K562 (cell line): ENCODE results near the gene CTSZ. TPM values are rescaled to one million over a fixed set of nuclear protein-coding genes. Genes with fewer than 3 reads are reported as not detected.
A peak's percentile ranks its signal among the peaks of the same experiment; 100 is the strongest.

ENCODE experiments used
- ATAC-seq: fragments of 200-7000 bp; cut with Tn5 transposase; 3 replicates; pipeline ENCODE4 v1.9.1; 2020; ENCODE audit warnings: moderate library complexity
- BruUV-seq: library from RNA; stranded (reverse); fragments of 400-500 nt; replicated peaks from 2 replicates; lab custom pipeline; 2021; lab: Mats Ljungman, UMichigan
- CTCF ChIA-PET: fragments of 300-600 bp; formaldehyde crosslinking; extraction: SDS; loops from one replicate; lab custom pipeline; 2021; ENCODE audit warnings: low intra/inter-chr PET ratio; lab: Yijun Ruan, JAX
- POLR2A ChIA-PET: fragments of 300-600, 350-650 bp; sonication (Branson Sonifier 250); formaldehyde crosslinking; extraction: SDS; loops from one replicate; lab custom pipeline; 2021; ENCODE audit warnings: antibody characterized with exemption, inconsistent platforms; lab: Yijun Ruan, JAX
- DNase-seq, 4 experiments: peaks; one replicate each; pipeline versions ENCODE4 v3.0.0 to v3.0.0-alpha.2; 2011 to 2018; ENCODE audit warnings: low spot score in 3 of 4, mixed read lengths in 3 of 4; ENCODE audit errors: extremely low read depth in 1 of 4
- FAIRE-seq: peaks from 2 replicates; lab custom pipeline; 2011; peaks lifted over from hg19 to GRCh38; lab: Jason Lieb, UNC
- H2AFZ ChIP-seq: 2 replicates; pipeline ENCODE4 v1.6.0; 2011; ENCODE audit warnings: low read depth, low read length, control low read depth, inconsistent platforms
- H3K27ac ChIP-seq: fragments of 200-600 bp; 3 replicates; pipeline ENCODE4 v1.8.0; 2011; ENCODE audit warnings: low read depth, mild to moderate bottlenecking, control low read depth, inconsistent platforms, low read length, moderate library complexity, mixed read lengths; ENCODE audit errors: extremely low read depth
- H3K27me3 ChIP-seq, 2 experiments: fragments of 300-600 bp in 1 of 2; 2 replicates in 1 of 2; 3 replicates in 1 of 2; pipeline versions ENCODE4 v1.6.0 to v1.8.0; 2011; ENCODE audit warnings: inconsistent platforms in 2 of 2, low read length in 2 of 2, mild to moderate bottlenecking in 1 of 2, mixed read lengths in 1 of 2, moderate library complexity in 1 of 2; ENCODE audit not compliant: control insufficient read depth in 2 of 2, insufficient read depth in 2 of 2
- H3K36me3 ChIP-seq: fragments of 300-600 bp; 3 replicates; pipeline ENCODE4 v1.8.0; 2011; ENCODE audit warnings: mild to moderate bottlenecking, low read length, inconsistent platforms; ENCODE audit not compliant: control insufficient read depth, insufficient read depth
- H3K4me1 ChIP-seq, 2 experiments: fragments of 200-600 bp in 1 of 2; replicated peaks in 1 of 2; 2 replicates in 1 of 2; 3 replicates in 1 of 2; pipeline versions ENCODE4 v1.5.1 to v1.8.0; 2011; ENCODE audit warnings: inconsistent platforms in 2 of 2, low read length in 2 of 2, mild to moderate bottlenecking in 1 of 2, mixed read lengths in 1 of 2, moderate library complexity in 1 of 2; ENCODE audit not compliant: control insufficient read depth in 2 of 2, insufficient read depth in 2 of 2
- H3K4me2 ChIP-seq: 2 replicates; pipeline ENCODE4 v1.6.1; 2011; ENCODE audit warnings: low read length, control low read depth, inconsistent platforms, mixed read lengths; ENCODE audit not compliant: insufficient read depth
- H3K4me3 ChIP-seq: fragments of 200-600 bp; sonication (generic), shearing (Covaris generic); 2 replicates; pipeline ENCODE4 v1.5.1; 2016; ENCODE audit warnings: control low read depth, inconsistent platforms
- H3K79me2 ChIP-seq: fragments of 200-600 bp; 3 replicates; pipeline ENCODE4 v1.8.0; 2011; ENCODE audit warnings: low read length, inconsistent platforms; ENCODE audit not compliant: control insufficient read depth, insufficient read depth
- H3K9ac ChIP-seq, 2 experiments: 2 replicates each; pipeline versions ENCODE4 v1.6.0 to v1.6.1; 2011; ENCODE audit warnings: low read depth in 2 of 2, low read length in 2 of 2, control low read depth in 1 of 2, inconsistent platforms in 1 of 2, mild to moderate bottlenecking in 1 of 2, mixed read lengths in 1 of 2; ENCODE audit not compliant: insufficient read depth in 1 of 2
- H3K9me1 ChIP-seq: one replicate; pipeline ENCODE4 v1.6.0; 2011; ENCODE audit warnings: inconsistent platforms, mild to moderate bottlenecking, low read length, moderate library complexity; ENCODE audit not compliant: control insufficient read depth, insufficient read depth
- H3K9me3 ChIP-seq: replicated peaks from 2 replicates; pipeline ENCODE4 v1.5.1; 2011; ENCODE audit warnings: low read depth, low read length, inconsistent platforms; ENCODE audit not compliant: control insufficient read depth, insufficient read depth
- H4K20me1 ChIP-seq: replicated peaks from 2 replicates; pipeline ENCODE4 v1.6.1; 2011; ENCODE audit warnings: low read length, inconsistent platforms, mixed read lengths; ENCODE audit not compliant: control insufficient read depth, insufficient read depth
- ARNT ChIP-seq, 2 experiments: fragments of 450-650 bp; IDR thresholded peaks; 2 replicates each; pipeline ENCODE4 v1.6.1; 2016; ENCODE audit warnings: mild to moderate bottlenecking in 1 of 2
- ATF2 ChIP-seq: sonication (generic); formaldehyde crosslinking; IDR thresholded peaks from 2 replicates; pipeline ENCODE4 v1.8.1; 2022; ENCODE audit warnings: missing genetic modification reagents
- ATF7 ChIP-seq: fragments of 450-650 bp; IDR thresholded peaks from 2 replicates; pipeline ENCODE4 v1.7.1; 2014; ENCODE audit warnings: mild to moderate bottlenecking, moderate library complexity
- CCNT2 ChIP-seq: IDR thresholded peaks from 2 replicates; pipeline ENCODE4 v1.6.1; 2011; ENCODE audit warnings: borderline replicate concordance, low read depth, mild to moderate bottlenecking, moderate library complexity, mixed read lengths, low read length; ENCODE audit not compliant: insufficient read length; ENCODE audit errors: extremely low read depth
- CREB3L1 ChIP-seq: fragments of 450-650 bp; IDR thresholded peaks from 2 replicates; pipeline ENCODE4 v1.6.1; 2014; ENCODE audit warnings: low read depth, mild to moderate bottlenecking, moderate library complexity, borderline replicate concordance
- CREB5 ChIP-seq: fragments of 250-450 bp; sonication (Bioruptor Pico); IDR thresholded peaks from 2 replicates; pipeline ENCODE4 v1.5.0; 2020; ENCODE audit warnings: mild to moderate bottlenecking
- EWSR1 ChIP-seq: fragments of 450-650 bp; IDR thresholded peaks from 2 replicates; pipeline ENCODE4 v1.6.1; 2018; ENCODE audit warnings: borderline replicate concordance, mild to moderate bottlenecking, low read depth, moderate library complexity; ENCODE audit not compliant: partially characterized antibody
- MIER1 ChIP-seq: fragments of 450-650 bp; IDR thresholded peaks from 2 replicates; pipeline ENCODE4 v1.6.1; 2016; ENCODE audit warnings: antibody characterized with exemption, mild to moderate bottlenecking, low read depth
- POLR2A ChIP-seq: fragments of 450-650 bp; conservative IDR thresholded peaks from 2 replicates; pipeline ENCODE4 v1.6.1; 2016
- POLR2AphosphoS2 ChIP-seq: IDR thresholded peaks from 2 replicates; pipeline ENCODE4 v1.6.1; 2012; ENCODE audit warnings: low read length, improper control_type of control experiment
- POLR2B ChIP-seq: fragments of 450-650 bp; IDR thresholded peaks from 2 replicates; pipeline ENCODE4 v1.6.1; 2018; ENCODE audit warnings: low read depth; ENCODE audit not compliant: partially characterized antibody
- SUPT5H ChIP-seq: fragments of 450-650 bp; IDR thresholded peaks from 2 replicates; pipeline ENCODE4 v1.6.1; 2016
- TAF7 ChIP-seq: fragments of 450-650 bp; IDR thresholded peaks from 2 replicates; pipeline ENCODE4 v1.6.1; 2016; ENCODE audit warnings: missing genetic modification characterization, missing compliant biosample characterization
- THRB ChIP-seq: fragments of 450-650 bp; formaldehyde crosslinking; conservative IDR thresholded peaks from 2 replicates; pipeline ENCODE4 v1.4.0; 2022; ENCODE audit warnings: mild to moderate bottlenecking, missing genetic modification characterization
- ZNF121 ChIP-seq: sonication (generic); formaldehyde crosslinking; conservative IDR thresholded peaks from 2 replicates; pipeline ENCODE4 v1.8.0; 2022; ENCODE audit warnings: missing genetic modification reagents
- WGBS: fragments of 100-300 bp; shearing (Covaris generic); methylation state at CpG from one replicate; pipeline ENCODE4 v1.1.6; 2016; ENCODE audit warnings: low coverage, mixed read lengths; ENCODE audit not compliant: insufficient coverage; ENCODE audit errors: missing lambda C conversion rate; 5-methylcytosine and 5-hydroxymethylcytosine counted together
- in situ Hi-C: fragments of 300-500 bp; cut with MboI; formaldehyde crosslinking; loops from 4 replicates; pipeline ENCODE4 v1.15.0; 2018; ENCODE audit warnings: inconsistent platforms, mixed read lengths
- intact Hi-C: fragments of 100-400 bp; cut with micrococcal nuclease; formaldehyde crosslinking; loops from 2 replicates; pipeline ENCODE4 v1.14.2; 2022
- polyA plus RNA-seq, 8 experiments: library from polyadenylated mRNA; depleted of rRNA in 4 of 8; stranded (reverse) in 5 of 8; unstranded in 3 of 8; fragments of >200 nt; fragmentation: Nextera tagmentation in 2 of 8; fragmentation: Illumina TruSeq in 1 of 8; extraction: Ambion mirVana in 2 of 8; extraction: Trizol in 1 of 8; gene quantifications; 2 replicates each; pipeline versions ENCODE4 v1.2.1 to v1.2.3, GENCODE V29; 2011 to 2014; ENCODE audit warnings: inconsistent platforms in 1 of 8, missing spikeins in 1 of 8
- total RNA-seq, 7 experiments: library from RNA; depleted of rRNA in 6 of 7; stranded (reverse); fragments of >200 nt in 6 of 7; fragmentation: Illumina TruSeq in 2 of 7; extraction: Trizol in 2 of 7; gene quantifications; 2 replicates each; pipeline versions ENCODE4 v1.2.1 to v1.2.3, GENCODE V29; 2011 to 2021; ENCODE audit warnings: low replicate concordance in 1 of 7

CTSZ gene
- total and polyA plus RNA-seq, 9 of the 15 experiments (the other 6 are each of a cell fraction or from before 2014, with no cell fraction given) = 1.6 to 143 (median 82.8) TPM

GRCh38 chr20:59026904-59027740, 20.1 kb upstream of the CTSZ start:
- H3K27me3 ChIP-seq = no peaks in the 10 kb centered on the region
- WGBS = 91% methylated on average over 5 of the region's 5 CpGs

More at GRCh38 chr20:59026904-59027740, 20.1 kb upstream of the CTSZ start:
- H3K9me1 ChIP-seq = no peaks in the 10 kb centered on the region
- peak overlapping the region in 1 of 2 experiments; percentile 31; a peak in 1 of 4 replicates for H3K9ac ChIP-seq
- ChIA-PET CTCF (no interaction called here), POLR2A (interaction anchor here (1.0 to 1.2 kb wide), 2 partner anchors 9 to 26 kb away, joined by 3 to 5 read pairs; no protein-coding TSS in a partner anchor)
- H3K4me2 ChIP-seq = no peak overlapping the region
- peaks cover 97% of the 10 kb centered on the region for H3K79me2 ChIP-seq
- intact Hi-C loops = no loop called here
- no peak overlapping the region for H3K4me3 ChIP-seq
- peaks cover 94% of the 10 kb centered on the region for H3K36me3 ChIP-seq
- H2AFZ ChIP-seq = no peak overlapping the region
- no peak for TF ChIP-seq ARNT (IDR thresholded peaks at IDR 0.05)
- TF ChIP-seq POLR2AphosphoS2 = no peak
- no peak for TF ChIP-seq CREB3L1
- 0 out of 2 replicates have a peak, but pooled peaks have one; percentile 16 for TF ChIP-seq THRB
- no peak for TF ChIP-seq ATF7
- TF ChIP-seq POLR2A = peak; percentile 61; the same call in 1 of the 2 replicates
- no peak for TF ChIP-seq TAF7 (tag)
- TF ChIP-seq ZNF121 (CRISPR knock-in tag) = no peak
- TF ChIP-seq EWSR1 = peak; percentile 34
- TF ChIP-seq CREB5 (CRISPR knock-in tag) = no peak
- TF ChIP-seq MIER1 = no peak
- peak; percentile 28 for TF ChIP-seq POLR2B
- peak; percentile 56; the same call in 1 of the 2 replicates for TF ChIP-seq SUPT5H
- TF ChIP-seq CCNT2 = no peak
- no peak for TF ChIP-seq ATF2 (CRISPR knock-in tag)
- no peak overlapping the region for H3K27ac ChIP-seq
- peaks cover 26% of the 10 kb centered on the region in 2 experiments; a peak in 4 of 5 replicates for H3K4me1 ChIP-seq
- no TSS peak for BruUV-seq
- no peak for ATAC-seq
- no peak for FAIRE-seq
- H4K20me1 ChIP-seq = no peaks in the 10 kb centered on the region; the same call in 1 of the 2 replicates
- H3K9me3 ChIP-seq = no peaks in the 10 kb centered on the region
- DNase-seq = no peak
- in situ Hi-C loops = no loop called here
